Esophagus muscularis mucosa (tissue), 3 donors: ENCODE measurements around the gene AGT.

Experiments used
- CTCF ChIP-seq, 3 experiments: fragments of 200-600 bp in 2 of 3; fragments of 450-650 bp in 1 of 3; sonication (generic) in 2 of 3; IDR thresholded peaks; one replicate each; pipeline ENCODE4 v1.5.1; 2017 to 2019; ENCODE audit warnings: antibody characterized with exemption in 3 of 3, mild to moderate bottlenecking in 2 of 3, moderate library complexity in 1 of 3
- POLR2A ChIP-seq: fragments of 450-650 bp; IDR thresholded peaks from one replicate; pipeline ENCODE4 v1.6.1; 2017; ENCODE audit warnings: antibody characterized with exemption, moderate library complexity, mild to moderate bottlenecking, low read depth

- no peak for TF ChIP-seq CTCF (IDR thresholded peaks at IDR 0.05)
- no peak for TF ChIP-seq POLR2A
Measured at GRCh38 chr1:230674581-230674980, 39.3 kb downstream of the AGT start.
